Hepatic stellate cell (primary cell): ENCODE measurements around the gene RPP25.

Experiments
- DNase-seq: peaks from one replicate; pipeline ENCODE4 v3.0.0; 2011; ENCODE audit warnings: low spot score

The RPP25 gene

GRCh38 chr15:74956648-74957475, at the start of gene RPP25:
Gene RPP25, minus strand, starts transcription at chr15:74956772. Its CDS starts 189 bp downstream, at chr15:74956583.
- peak; percentile 68 for DNase-seq

GRCh38 chr15:75002398-75002797, 45.8 kb upstream of the RPP25 start:
- no peak for DNase-seq

GRCh38 chr15:75001310-75001709, 44.7 kb upstream of the RPP25 start:
- no peak for DNase-seq

GRCh38 chr15:74997543-74997942, 41.0 kb upstream of the RPP25 start:
- no peak for DNase-seq

- no peak for DNase-seq
Observed at GRCh38 chr15:74997141-74997540, 40.6 kb upstream of the RPP25 start.

- DNase-seq = no peak
Observed at GRCh38 chr15:74995779-74996765, 39.5 kb upstream of the RPP25 start.

GRCh38 chr15:74995182-74995778, 38.7 kb upstream of the RPP25 start, which contains the start of gene SCAMP5:
Gene SCAMP5, plus strand, starts transcription at chr15:74995563. Its CDS starts 16,277 bp downstream, at chr15:75011840.
- peak; percentile 94 for DNase-seq

GRCh38 chr15:74994685-74995084, 38.1 kb upstream of the RPP25 start:
- no peak for DNase-seq

GRCh38 chr15:74994236-74994635, 37.7 kb upstream of the RPP25 start:
- DNase-seq = no peak

GRCh38 chr15:74992619-74993018, 36.0 kb upstream of the RPP25 start:
- DNase-seq = no peak

- DNase-seq = no peak
Observed at GRCh38 chr15:74989527-74989926, 33.0 kb upstream of the RPP25 start.

GRCh38 chr15:74988007-74988800, 31.6 kb upstream of the RPP25 start:
- DNase-seq = no peak

GRCh38 chr15:74983725-74984231, 27.2 kb upstream of the RPP25 start:
- no peak for DNase-seq

- no peak for DNase-seq
Observed at GRCh38 chr15:74982183-74982582, 25.6 kb upstream of the RPP25 start.

- no peak for DNase-seq
Observed at GRCh38 chr15:74978503-74978902, 21.9 kb upstream of the RPP25 start.

- no peak for DNase-seq
Observed at GRCh38 chr15:74978077-74978476, 21.5 kb upstream of the RPP25 start.

GRCh38 chr15:74977599-74977998, 21.0 kb upstream of the RPP25 start:
- DNase-seq = no peak

- no peak for DNase-seq
Observed at GRCh38 chr15:74976159-74976558, 19.6 kb upstream of the RPP25 start.

GRCh38 chr15:74967670-74968069, 11.1 kb upstream of the RPP25 start:
- DNase-seq = no peak

- peak; percentile 55 for DNase-seq
Observed at GRCh38 chr15:74964794-74965193, 8.2 kb upstream of the RPP25 start.

- no peak for DNase-seq
Observed at GRCh38 chr15:74963213-74963612, 6.6 kb upstream of the RPP25 start.
